Activated T-helper 2 cell treated with anti-CD3 and anti-CD28 coated beads, Interferon-gamma antibody, Interleukin-2, Interleukin-4, amounts not matched to agents 10 μg/mL and 5 μg/mL and 100 μg/mL, durations not matched to agents 14 hours and 24 hours and 36 hours (primary cell): ENCODE data around the gene SLAMF8. TPM values are rescaled to one million over a fixed set of nuclear protein-coding genes. Genes with fewer than 3 reads are reported as not detected.

ENCODE experiments used
- DNase-seq: peaks from one replicate; pipeline ENCODE4 v3.0.0; 2021; ENCODE audit warnings: low spot score
- H3K27ac Mint-ChIP-seq: one replicate; pipeline ENCODE4 v1.8.0; 2021; ENCODE audit warnings: mixed read lengths
- H3K27me3 Mint-ChIP-seq: one replicate; pipeline ENCODE4 v1.8.0; 2021; ENCODE audit warnings: low read depth, mixed read lengths
- H3K36me3 Mint-ChIP-seq: one replicate; pipeline ENCODE4 v1.8.0; 2021; ENCODE audit warnings: low read depth, mixed read lengths
- H3K4me1 Mint-ChIP-seq: one replicate; pipeline ENCODE4 v1.8.0; 2021; ENCODE audit warnings: low read depth, mixed read lengths
- H3K4me3 Mint-ChIP-seq: one replicate; pipeline ENCODE4 v1.8.0; 2021; ENCODE audit warnings: low read depth, mild to moderate bottlenecking, moderate library complexity, mixed read lengths
- H3K9me3 Mint-ChIP-seq: one replicate; pipeline ENCODE4 v1.8.0; 2021; ENCODE audit warnings: mixed read lengths
- intact Hi-C: fragments of 100-400 bp; cut with micrococcal nuclease; formaldehyde crosslinking; loops from one replicate; pipeline ENCODE4 v1.15.1; 2023
- total RNA-seq: library from RNA; stranded (reverse); gene quantifications from 2 replicates; pipeline ENCODE4 v1.2.3, GENCODE V29; 2022

SLAMF8 gene
- total RNA-seq, 1 donor from 2014 or later = 0.34 TPM

DNA sequence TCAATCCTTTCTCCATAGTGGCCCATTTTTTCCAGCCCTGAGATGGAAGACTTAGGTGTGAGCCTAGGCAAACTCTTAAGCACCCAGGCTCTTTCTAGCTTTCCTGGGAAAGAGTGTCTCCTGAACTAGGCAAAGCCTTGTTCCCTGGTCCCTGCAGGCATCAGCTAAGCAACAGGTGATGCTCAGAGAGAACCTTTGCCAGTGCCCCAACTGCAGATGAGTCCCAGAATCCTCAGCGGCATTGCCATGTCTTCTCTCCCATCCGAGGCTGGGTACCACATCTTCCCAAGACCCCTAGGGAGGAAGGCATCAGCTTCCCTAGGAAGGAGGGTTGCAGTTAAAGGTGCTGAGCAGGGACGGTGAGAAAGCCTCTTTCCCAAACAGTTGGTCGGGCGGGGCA is 44.0 kb downstream of the SLAMF8 start:
- Mint-ChIP-seq H3K4me3 (no peak overlapping the region), H3K36me3 (no peaks in the 10 kb centered on the region), H3K4me1 (peaks cover 10% of the 10 kb centered on the region), H3K27ac (no peak overlapping the region), H3K27me3 (no peaks in the 10 kb centered on the region), H3K9me3 (no peaks in the 10 kb centered on the region)
- no peak for DNase-seq
- intact Hi-C loops = no loop called here

DNA sequence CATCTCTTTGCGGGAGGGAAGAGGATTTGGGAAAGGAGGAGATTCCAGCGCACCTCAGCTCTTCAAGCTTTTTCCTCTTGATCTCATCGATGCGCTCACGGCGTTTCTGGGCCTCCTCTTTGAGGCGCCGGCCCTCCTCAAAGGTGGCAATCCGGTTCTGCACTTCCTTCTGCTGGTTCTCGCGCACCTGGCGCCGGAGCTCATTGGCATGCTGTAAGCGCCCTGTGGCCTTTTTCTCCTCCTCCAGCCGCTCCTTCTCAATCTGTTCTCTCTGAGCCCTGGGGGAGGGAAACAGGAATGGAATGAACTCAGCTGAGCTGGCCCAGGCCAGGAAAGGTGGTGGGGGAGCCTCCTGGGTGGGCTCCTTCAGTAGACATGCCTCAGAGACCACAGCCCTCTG is 46.2 kb downstream of the SLAMF8 start:
- peaks cover 5% of the 10 kb centered on the region for H3K4me1 Mint-ChIP-seq
- intact Hi-C loops = no loop called here
- H3K27me3 Mint-ChIP-seq = peaks cover 1% of the 10 kb centered on the region
- H3K36me3 Mint-ChIP-seq = no peaks in the 10 kb centered on the region
- no peak overlapping the region for H3K27ac Mint-ChIP-seq
- no peaks in the 10 kb centered on the region for H3K9me3 Mint-ChIP-seq
- DNase-seq = no peak
- H3K4me3 Mint-ChIP-seq = no peak overlapping the region

DNA sequence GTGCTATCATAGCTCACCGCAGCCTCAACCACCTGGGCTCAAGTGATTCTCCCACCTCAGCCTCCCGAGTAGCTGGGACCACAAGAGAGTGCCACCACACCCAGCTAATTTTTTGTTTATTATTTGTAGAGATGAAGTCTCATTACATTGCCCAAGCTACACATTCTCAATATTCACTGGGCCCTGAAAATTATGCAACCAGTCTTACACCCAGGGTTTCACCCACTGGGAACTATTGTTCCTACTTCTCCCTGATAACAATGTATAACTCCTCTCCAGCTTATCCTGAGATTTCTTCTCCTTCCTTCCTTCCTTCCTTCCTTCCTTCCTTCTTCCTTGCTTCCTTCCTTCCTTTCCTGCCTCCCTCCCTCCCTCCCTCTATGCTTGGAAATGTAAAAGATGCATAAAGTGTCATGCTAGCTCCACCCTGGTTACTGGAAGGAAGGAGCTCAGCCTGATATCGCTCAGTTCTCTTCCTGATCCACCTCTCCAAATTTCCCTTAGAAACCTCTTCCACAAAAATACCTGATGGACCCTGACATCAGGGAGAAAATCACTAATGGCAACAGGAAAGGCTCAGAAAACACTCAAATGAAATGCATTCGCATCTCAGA is 47.0 kb downstream of the SLAMF8 start:
- no peak overlapping the region for H3K27ac Mint-ChIP-seq
- DNase-seq = no peak
- H3K4me3 Mint-ChIP-seq = no peak overlapping the region
- no peaks in the 10 kb centered on the region for H3K9me3 Mint-ChIP-seq
- intact Hi-C loops = no loop called here
- peaks cover 1% of the 10 kb centered on the region for H3K27me3 Mint-ChIP-seq
- H3K4me1 Mint-ChIP-seq = peaks cover 5% of the 10 kb centered on the region
- H3K36me3 Mint-ChIP-seq = no peaks in the 10 kb centered on the region

DNA sequence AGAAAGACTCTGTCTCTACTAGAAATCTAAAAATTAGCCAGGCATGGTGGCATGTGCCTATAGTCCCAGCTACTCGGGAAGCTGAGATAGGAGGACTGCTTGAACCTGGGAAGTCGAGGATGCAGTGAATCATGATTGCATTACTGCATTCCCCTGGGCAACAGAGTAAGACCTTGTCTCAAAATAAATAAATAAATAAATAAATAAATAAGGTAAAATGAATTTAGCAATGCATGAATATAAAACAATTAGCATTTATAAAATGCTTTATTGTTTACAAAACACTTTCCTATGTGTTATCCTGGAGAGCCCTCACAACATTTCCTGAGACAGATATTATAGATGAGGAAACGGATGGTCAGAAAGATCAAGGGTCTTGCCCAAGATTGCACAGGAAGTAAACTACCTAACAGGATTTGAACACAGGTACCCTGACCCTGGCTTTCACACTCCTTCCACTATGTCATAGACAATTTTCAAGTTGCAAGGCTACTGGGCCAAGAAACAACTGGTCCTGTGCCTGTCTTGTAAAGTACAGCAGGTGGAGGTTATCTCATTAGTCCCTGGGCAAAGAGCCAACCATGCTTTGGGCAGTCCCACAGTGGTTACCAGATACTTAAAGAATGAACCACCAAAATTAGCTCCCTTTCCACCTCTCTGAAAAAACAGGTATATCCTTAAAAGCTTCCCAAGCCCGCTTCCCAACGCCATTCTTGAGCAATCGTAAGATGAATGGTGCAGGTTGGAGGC is 51.2 kb downstream of the SLAMF8 start:
- H3K9me3 Mint-ChIP-seq = no peaks in the 10 kb centered on the region
- H3K4me3 Mint-ChIP-seq = no peak overlapping the region
- no peak overlapping the region for H3K27ac Mint-ChIP-seq
- H3K4me1 Mint-ChIP-seq = no peaks in the 10 kb centered on the region
- DNase-seq = no peak
- H3K36me3 Mint-ChIP-seq = no peaks in the 10 kb centered on the region
- intact Hi-C loops = no loop called here
- H3K27me3 Mint-ChIP-seq = peaks cover 1% of the 10 kb centered on the region

DNA sequence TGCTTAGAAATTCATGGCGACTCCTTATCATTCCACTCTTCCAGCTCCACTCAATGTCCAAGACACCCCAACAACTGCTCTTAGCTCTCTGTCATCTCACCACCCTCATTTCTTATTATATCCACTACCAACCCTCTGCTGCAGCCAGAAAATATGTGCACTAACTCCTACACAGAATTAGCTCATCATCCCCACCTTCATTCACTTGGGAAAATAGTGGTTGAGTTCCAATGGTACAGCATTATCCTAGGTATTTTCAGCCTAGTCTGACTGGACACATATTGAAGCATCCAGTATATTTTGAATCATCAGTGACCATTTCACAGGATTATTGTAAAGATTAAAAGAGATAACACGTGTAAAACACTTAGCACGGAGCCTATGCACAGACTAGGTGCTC is 52.5 kb downstream of the SLAMF8 start:
- H3K9me3 Mint-ChIP-seq = no peaks in the 10 kb centered on the region
- H3K4me3 Mint-ChIP-seq = no peak overlapping the region
- no peaks in the 10 kb centered on the region for H3K36me3 Mint-ChIP-seq
- no peaks in the 10 kb centered on the region for H3K4me1 Mint-ChIP-seq
- H3K27ac Mint-ChIP-seq = no peak overlapping the region
- no peak for DNase-seq
- H3K27me3 Mint-ChIP-seq = peaks cover 1% of the 10 kb centered on the region
- intact Hi-C loops = no loop called here

DNA sequence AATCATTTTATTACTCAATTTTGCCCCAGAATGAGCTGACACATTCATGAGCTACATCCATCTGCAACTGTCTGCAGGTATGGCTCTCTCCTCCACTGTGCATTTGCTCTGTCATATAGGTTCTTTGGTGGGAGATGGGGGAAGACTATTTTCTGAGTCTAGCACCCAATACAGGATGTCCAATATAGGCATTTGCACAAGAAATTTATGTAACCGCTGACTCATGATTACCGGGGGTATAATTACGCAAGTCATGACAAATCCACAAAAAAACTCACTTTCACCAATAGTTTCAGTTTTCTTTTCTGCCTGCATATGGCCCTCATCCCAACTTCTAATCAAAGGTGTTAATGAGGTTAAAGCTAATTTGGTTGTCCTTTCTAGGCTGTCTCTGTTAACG is 53.3 kb downstream of the SLAMF8 start:
- intact Hi-C loops = no loop called here
- no peak for DNase-seq
- Mint-ChIP-seq H3K36me3 (no peaks in the 10 kb centered on the region), H3K4me1 (no peaks in the 10 kb centered on the region), H3K4me3 (no peak overlapping the region), H3K9me3 (no peaks in the 10 kb centered on the region), H3K27me3 (peaks cover 1% of the 10 kb centered on the region), H3K27ac (no peak overlapping the region)

DNA sequence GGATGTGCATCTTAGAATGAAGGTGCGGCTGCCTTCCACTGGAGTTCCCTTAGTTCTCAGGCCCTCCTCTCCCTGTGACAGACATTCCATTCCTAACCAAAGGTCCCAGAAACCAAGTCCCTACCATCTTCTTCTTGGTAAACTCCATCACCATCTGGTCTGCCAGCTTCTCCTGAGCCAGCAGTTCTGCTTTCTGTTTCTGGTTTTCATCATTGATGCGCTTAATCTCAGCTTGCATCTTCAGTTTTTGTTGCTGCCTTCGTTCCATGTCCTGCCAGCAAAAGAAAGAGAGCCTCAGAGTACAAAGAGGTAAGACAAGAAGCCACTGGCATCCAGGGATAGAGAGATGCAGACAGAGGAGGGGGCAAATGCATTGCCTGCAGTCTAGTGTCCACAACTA is 53.8 kb downstream of the SLAMF8 start:
- no peaks in the 10 kb centered on the region for H3K4me1 Mint-ChIP-seq
- no peaks in the 10 kb centered on the region for H3K36me3 Mint-ChIP-seq
- H3K27me3 Mint-ChIP-seq = peaks cover 1% of the 10 kb centered on the region
- no peak for DNase-seq
- intact Hi-C loops = no loop called here
- H3K9me3 Mint-ChIP-seq = no peaks in the 10 kb centered on the region
- no peak overlapping the region for H3K27ac Mint-ChIP-seq
- no peak overlapping the region for H3K4me3 Mint-ChIP-seq

DNA sequence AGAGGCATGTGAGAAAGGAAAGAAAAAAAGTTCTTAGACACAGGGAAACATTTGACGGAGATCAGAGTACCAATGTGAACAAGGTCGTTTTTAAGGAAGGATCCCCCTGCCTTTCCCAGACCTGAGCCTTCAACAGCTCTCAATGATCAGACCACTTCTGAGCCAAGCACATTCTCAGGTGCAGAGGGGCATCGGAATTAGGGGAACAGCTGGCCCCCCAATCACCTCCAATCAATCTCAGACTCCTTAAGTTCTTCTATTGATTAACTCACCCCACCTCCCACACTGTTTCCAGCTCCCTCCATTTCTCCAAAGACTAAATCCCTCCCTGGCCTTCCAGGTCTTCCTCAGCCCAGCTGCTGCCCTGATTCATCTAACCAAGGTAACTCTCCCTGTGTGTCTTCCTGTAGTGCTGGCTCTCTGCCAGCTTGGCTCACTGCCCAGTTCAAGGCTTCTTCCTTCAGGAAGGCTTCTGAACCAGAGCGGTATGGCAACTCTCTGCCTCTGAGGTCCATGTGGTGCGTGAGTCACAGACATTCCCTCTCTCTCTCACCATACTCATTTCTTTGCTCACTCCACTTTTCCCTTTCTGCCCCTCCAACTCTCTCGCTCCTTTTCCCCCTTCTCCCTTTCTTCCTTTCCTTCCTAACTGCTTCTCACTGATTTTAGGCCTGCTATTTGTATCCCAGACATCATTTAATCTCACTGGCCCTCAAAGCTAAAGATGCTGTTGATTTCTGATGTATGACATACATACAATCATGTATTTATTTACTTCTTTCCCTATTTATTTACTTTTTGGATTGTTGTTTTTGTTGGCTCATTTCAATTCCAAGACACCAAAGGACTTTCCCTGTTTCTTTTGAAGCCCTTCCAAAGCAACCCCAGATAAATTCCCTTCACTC is 55.2 kb downstream of the SLAMF8 start:
- Mint-ChIP-seq H3K4me3 (no peak overlapping the region), H3K9me3 (no peaks in the 10 kb centered on the region), H3K27ac (no peak overlapping the region), H3K4me1 (no peaks in the 10 kb centered on the region), H3K27me3 (no peaks in the 10 kb centered on the region), H3K36me3 (no peaks in the 10 kb centered on the region)
- intact Hi-C loops = no loop called here
- no peak for DNase-seq

DNA sequence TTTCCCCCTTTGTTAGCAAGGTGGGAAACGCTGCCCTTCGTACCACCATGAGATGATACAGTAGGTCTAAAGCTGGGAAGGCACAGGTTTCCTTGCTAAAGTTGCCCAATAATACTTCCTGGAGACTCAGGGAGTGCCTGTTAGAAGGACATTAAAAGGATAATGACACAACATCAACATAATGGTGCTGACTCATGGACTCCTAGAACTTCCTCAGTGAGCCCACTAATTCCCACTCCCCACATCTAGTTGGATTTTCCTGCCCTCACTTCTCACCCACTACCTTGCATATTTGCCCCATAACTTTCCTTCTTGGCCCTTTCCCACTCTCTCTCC is 55.8 kb downstream of the SLAMF8 start:
- Mint-ChIP-seq H3K4me1 (no peaks in the 10 kb centered on the region), H3K4me3 (no peak overlapping the region), H3K27me3 (no peaks in the 10 kb centered on the region), H3K36me3 (no peaks in the 10 kb centered on the region), H3K9me3 (no peaks in the 10 kb centered on the region), H3K27ac (no peak overlapping the region)
- intact Hi-C loops = no loop called here
- no peak for DNase-seq

DNA sequence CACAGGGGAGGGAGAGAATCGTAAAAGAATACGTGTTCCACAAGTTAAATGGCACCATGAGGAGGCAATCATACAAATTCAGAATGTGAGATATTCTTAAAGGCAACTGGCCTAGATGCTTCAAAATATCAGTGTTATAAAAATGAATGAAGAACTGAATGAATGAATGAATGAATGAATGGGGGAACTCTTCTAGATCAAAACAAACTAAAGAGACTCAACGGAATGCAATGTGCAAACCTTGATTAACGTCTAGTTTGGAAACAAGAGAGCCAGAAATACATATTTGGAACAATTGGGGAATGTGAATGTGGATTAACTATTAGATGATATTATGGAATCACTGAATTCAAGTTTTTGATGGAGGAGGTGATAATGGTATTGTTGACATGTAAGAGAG is 56.5 kb downstream of the SLAMF8 start:
- Mint-ChIP-seq H3K4me3 (no peak overlapping the region), H3K27me3 (no peaks in the 10 kb centered on the region), H3K27ac (no peak overlapping the region), H3K36me3 (no peaks in the 10 kb centered on the region), H3K4me1 (no peaks in the 10 kb centered on the region), H3K9me3 (no peaks in the 10 kb centered on the region)
- no peak for DNase-seq
- intact Hi-C loops = no loop called here

DNA sequence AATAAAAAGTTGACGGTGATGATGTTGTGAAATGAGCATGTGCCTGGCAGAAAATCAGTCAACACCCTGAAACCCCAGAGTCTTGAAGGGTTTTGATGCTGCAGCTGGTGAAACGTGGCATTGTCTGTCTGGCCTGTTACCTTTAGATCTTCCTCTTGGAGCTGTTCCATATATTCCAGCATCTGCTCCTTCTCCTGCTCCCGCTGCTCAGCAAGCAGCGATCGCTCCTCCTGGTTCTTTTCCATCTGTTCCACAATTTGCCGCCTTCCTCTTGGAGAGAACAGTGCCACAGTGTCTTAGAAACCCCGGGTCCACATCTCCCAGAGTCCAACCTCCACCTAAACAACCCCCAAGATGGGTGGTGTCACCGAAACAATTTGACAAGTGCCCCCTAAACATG is 57.6 kb downstream of the SLAMF8 start:
- no peak overlapping the region for H3K4me3 Mint-ChIP-seq
- no peak for DNase-seq
- no peaks in the 10 kb centered on the region for H3K9me3 Mint-ChIP-seq
- H3K4me1 Mint-ChIP-seq = no peaks in the 10 kb centered on the region
- H3K36me3 Mint-ChIP-seq = no peaks in the 10 kb centered on the region
- H3K27me3 Mint-ChIP-seq = no peaks in the 10 kb centered on the region
- no peak overlapping the region for H3K27ac Mint-ChIP-seq
- intact Hi-C loops = no loop called here
